Thoracic aorta (tissue), 2 donors: ENCODE results near the gene SIRT7. TPM values are rescaled to one million over a fixed set of nuclear protein-coding genes. Genes with fewer than 3 reads are reported as not detected.

Experiments used
- ATAC-seq: fragments of 150-250 bp; one replicate; pipeline ENCODE4 v1.8.0; 2017; ENCODE audit warnings: low read depth; ENCODE audit not compliant: insufficient number of reproducible peaks, low FRiP score
- DNase-seq: peaks from one replicate; pipeline ENCODE4 v3.0.0-alpha.2; 2020; ENCODE audit warnings: low spot score
- H3K27ac ChIP-seq, 2 donors: fragments of 200-600 bp; sonication (generic); 1 replicate in 1 of 2; 2 replicates in 1 of 2; pipeline ENCODE4 v1.5.1; 2016; ENCODE audit warnings: mild to moderate bottlenecking in 2 of 2, moderate library complexity in 2 of 2
- H3K27me3 ChIP-seq: fragments of 200-600 bp; sonication (generic); replicated peaks from 2 replicates; pipeline ENCODE4 v1.6.0; 2016; ENCODE audit warnings: mild to moderate bottlenecking; ENCODE audit not compliant: insufficient read depth
- H3K36me3 ChIP-seq: fragments of 200-600 bp; sonication (generic); one replicate; pipeline ENCODE4 v1.5.1; 2016
- H3K4me1 ChIP-seq, 2 donors: fragments of 200-600 bp; sonication (generic); 1 replicate in 1 of 2; 2 replicates in 1 of 2; pipeline versions ENCODE4 v1.5.1 to v1.6.0; 2016; ENCODE audit warnings: low read depth in 2 of 2, mild to moderate bottlenecking in 1 of 2; ENCODE audit not compliant: control insufficient read depth in 1 of 2
- H3K4me3 ChIP-seq: fragments of 200-600 bp; sonication (generic); 2 replicates; pipeline ENCODE4 v1.5.1; 2016; ENCODE audit warnings: mild to moderate bottlenecking
- H3K9me3 ChIP-seq: fragments of 200-600 bp; sonication (generic); 2 replicates; pipeline ENCODE4 v1.5.1; 2016
- total RNA-seq, 2 donors: library from RNA; depleted of rRNA; stranded (reverse); fragments of >200 nt; gene quantifications; one replicate each; pipeline versions ENCODE4 v1.1.0 to v1.2.3, GENCODE V29; 2016
- TF ChIP-seq, protein P1 (sequence below): fragments of 200-600 bp; sonication (generic); IDR thresholded peaks from one replicate; pipeline ENCODE4 v1.5.1; 2019; ENCODE audit warnings: antibody characterized with exemption

The SIRT7 gene
- total RNA-seq, 2 donors from 2014 or later: 15.8 to 41.3 TPM

DNA sequence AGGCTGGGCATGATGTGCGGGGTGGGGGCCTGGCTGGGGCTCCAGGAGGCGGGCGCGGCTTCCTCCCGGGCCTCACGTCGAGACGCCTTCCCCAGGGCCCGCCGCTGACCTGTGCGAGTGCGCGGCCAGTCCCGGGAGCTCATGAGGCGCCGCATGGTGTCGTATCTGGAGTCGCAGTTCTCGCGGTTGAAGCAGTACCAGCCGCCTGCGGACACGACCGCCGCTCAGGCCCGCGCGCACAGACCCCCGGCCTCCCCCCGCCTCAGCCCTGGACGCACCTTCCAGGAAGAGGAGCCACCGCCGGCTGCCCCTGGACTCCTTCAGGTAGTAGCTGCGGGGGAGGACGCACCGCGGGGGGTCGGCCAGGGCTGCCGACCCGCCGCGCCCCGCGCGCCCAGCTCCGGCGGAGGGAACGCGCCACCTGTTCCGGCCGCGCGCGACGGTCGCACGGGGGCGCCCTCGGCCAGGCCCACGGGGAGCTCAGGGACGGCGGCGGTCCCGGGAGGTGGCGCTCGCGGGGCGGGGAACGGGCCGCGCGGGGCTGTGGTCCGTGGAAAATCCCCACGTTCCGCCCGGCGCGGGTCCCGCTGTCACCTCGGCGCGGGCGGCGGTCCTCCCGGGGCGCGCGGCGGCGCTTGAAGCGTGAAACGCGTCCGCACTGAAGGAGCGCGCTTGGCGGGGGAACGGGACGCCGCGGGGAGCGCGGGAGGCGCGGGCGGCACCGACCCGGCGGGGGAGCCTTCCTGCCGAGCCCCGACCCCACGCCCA is 41.6 kb upstream of the SIRT7 start:
- Histone ChIP-seq H3K4me1 (peaks cover 5 to 20% of the 10 kb centered on the region in 2 donors), H3K4me3 (peak overlapping the region; percentile 69), H3K9me3 (no peaks in the 10 kb centered on the region), H3K36me3 (no peaks in the 10 kb centered on the region), H3K27ac (no peak overlapping the region), H3K27me3 (peaks cover 17% of the 10 kb centered on the region)
- ATAC-seq: peak; percentile 53
- TF ChIP-seq, protein P1, sequence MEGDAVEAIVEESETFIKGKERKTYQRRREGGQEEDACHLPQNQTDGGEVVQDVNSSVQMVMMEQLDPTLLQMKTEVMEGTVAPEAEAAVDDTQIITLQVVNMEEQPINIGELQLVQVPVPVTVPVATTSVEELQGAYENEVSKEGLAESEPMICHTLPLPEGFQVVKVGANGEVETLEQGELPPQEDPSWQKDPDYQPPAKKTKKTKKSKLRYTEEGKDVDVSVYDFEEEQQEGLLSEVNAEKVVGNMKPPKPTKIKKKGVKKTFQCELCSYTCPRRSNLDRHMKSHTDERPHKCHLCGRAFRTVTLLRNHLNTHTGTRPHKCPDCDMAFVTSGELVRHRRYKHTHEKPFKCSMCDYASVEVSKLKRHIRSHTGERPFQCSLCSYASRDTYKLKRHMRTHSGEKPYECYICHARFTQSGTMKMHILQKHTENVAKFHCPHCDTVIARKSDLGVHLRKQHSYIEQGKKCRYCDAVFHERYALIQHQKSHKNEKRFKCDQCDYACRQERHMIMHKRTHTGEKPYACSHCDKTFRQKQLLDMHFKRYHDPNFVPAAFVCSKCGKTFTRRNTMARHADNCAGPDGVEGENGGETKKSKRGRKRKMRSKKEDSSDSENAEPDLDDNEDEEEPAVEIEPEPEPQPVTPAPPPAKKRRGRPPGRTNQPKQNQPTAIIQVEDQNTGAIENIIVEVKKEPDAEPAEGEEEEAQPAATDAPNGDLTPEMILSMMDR: peak; percentile 55
- DNase-seq: no peak

DNA sequence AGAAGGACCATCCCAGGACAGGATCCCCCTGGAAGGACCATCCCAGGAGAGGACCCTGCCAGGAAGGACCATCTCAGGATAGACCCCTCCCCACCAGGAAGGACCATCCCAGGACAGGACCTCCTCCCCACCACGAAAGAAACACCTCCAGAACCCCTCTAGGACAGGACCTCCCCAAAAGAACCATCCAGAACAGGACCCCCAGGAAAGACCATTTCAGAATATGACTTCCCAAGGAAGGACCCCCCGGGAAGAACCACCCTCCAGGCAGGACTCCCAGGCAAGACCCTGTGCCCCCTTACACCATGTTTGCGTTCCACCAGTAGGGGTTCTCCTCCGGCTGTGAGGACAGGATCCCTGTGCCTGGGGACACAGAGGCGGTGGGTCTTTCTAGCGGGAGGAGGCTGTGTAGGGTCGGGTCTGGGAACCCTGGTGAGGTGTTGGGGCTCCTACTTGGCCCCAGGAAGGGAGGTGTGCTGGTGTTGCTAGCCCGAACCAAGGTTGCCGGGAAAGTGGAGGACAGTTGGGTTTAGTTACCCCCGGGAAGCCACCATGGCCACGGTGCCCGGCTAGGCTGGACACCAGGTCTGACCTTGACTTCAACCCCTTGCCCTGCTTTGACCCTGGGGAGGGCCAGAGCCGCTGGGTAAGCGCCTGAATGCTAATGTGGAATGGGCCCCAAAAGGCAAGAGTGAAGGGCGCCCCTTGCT is 40.8 kb upstream of the SIRT7 start:
- no peak for DNase-seq
- ATAC-seq: no peak
- TF ChIP-seq, protein P1: no peak
- Histone ChIP-seq H3K4me3 (peak overlapping the region; percentile 69), H3K27me3 (peaks cover 17% of the 10 kb centered on the region), H3K27ac (no peak overlapping the region), H3K36me3 (no peaks in the 10 kb centered on the region), H3K9me3 (no peaks in the 10 kb centered on the region), H3K4me1 (peaks cover 5 to 20% of the 10 kb centered on the region in 2 donors)

DNA sequence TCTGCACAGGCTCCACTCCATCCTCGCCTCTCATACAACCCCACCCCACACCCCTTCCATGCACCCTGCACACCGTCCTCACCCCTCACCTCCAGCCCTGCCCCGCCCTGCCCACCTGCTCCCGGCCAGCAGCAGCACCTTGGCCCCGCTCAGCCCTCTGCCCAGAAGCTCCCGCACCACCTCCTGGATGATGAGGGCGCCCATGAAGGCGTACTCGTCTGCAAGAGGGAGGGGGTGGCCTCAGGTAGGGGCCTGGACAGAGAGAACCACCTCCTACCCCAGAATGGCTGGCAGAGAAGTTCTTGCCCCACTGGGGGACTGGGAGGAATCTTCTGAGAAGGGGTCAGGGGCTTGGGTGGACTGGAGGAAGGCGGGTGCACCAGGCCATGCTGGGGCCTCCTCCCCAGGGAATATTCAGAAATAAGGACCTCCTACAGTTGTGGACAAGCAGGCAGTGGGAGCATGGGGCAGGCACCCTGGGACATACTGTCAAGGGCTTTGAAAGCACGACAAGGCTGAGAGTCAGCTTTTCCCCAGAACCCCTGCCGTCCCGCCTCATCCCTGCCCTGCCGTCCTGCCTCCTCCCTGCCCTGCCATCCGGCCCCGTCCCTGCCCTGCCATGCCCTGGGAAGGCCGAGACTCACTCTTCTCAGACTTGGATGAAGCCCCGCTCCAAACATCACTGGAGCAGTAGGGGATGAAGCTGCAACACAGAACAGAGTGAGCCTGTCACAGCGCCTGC is 39.9 kb upstream of the SIRT7 start:
- TF ChIP-seq, protein P1: no peak
- Histone ChIP-seq H3K9me3 (no peaks in the 10 kb centered on the region), H3K27ac (no peak overlapping the region), H3K36me3 (no peaks in the 10 kb centered on the region), H3K4me1 (peaks cover 5 to 20% of the 10 kb centered on the region in 2 donors), H3K4me3 (no peak overlapping the region), H3K27me3 (peaks cover 17% of the 10 kb centered on the region)
- DNase-seq (no peak), ATAC-seq (no peak)

DNA sequence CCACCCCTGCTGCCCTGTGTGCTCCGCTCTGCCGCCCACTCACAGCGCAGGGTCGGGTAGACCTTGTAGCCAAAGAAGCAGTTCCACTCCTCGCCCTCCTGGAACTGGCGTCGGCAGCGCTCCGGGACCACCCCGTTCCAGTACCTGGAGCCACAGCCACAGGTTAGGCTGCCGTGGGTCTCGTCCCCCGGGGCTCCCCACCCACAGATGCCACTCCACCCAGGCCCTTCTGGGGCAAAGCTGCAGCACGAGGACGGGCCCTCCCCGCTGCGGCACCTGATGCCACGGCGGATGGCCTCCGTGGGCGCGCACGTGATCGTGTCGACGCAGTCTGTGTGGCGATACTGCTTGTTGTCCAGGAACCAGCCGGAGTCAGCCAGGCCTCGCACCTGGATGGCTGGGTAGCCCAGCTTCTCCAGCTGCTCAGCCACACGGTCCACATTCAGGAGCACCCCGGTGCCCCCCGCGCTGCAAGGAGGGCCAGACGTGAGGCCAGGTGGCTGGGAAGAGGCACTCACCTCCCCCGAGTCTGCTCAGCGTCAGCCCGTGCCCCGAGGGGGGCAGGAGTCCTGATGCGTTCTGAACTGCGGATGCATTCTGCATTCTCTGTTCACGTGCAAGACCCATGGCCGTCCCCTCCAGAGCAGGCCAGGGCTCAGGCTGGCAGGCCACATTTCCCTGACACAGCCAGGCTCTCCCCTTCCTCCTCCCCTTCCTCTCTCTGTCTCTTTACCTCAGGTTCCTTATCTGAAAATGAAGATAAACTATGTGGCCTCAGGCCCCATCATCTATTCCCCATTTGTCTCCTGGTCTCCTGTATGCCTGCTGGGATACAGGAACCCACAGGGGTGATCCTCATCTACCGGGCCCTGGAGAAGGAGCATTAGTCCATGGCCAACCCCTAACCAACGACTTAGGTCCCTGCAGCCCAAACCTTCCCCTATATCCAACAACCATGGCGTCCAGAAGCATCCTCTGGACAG is 38.9 kb upstream of the SIRT7 start:
- Histone ChIP-seq H3K9me3 (no peaks in the 10 kb centered on the region), H3K4me3 (no peak overlapping the region), H3K4me1 (peaks cover 5 to 19% of the 10 kb centered on the region in 2 donors), H3K27ac (no peak overlapping the region), H3K27me3 (peaks cover 17% of the 10 kb centered on the region), H3K36me3 (no peaks in the 10 kb centered on the region)
- DNase-seq (no peak), ATAC-seq (no peak)
- TF ChIP-seq, protein P1: no peak
